ENCODE results near the gene BLCAP. TPM values are rescaled to one million over a fixed set of nuclear protein-coding genes. Genes with fewer than 3 reads are reported as not detected.
"Not testable (repeated sequence)": the region's sequence is repeated elsewhere in the genome, so short reads cannot be mapped to it uniquely, and the experiment has no call there.

Gene BLCAP
- total and polyA plus RNA-seq, 8 donors: 65.5 to 75.4 (median 67.4) TPM

GRCh38 chr20:37477041-37477440 lies 50.6 kb downstream of the BLCAP start:
- intact Hi-C loops (cut with DNase I): no loop called here
- Histone ChIP-seq H3K9me3 (no peaks in the 10 kb centered on the region), H3K27ac (no peak overlapping the region), H3K4me1 (no peaks in the 10 kb centered on the region), H3K36me3 (no peaks in the 10 kb centered on the region), H3K27me3 (no peaks in the 10 kb centered on the region), H3K4me3 (no peak overlapping the region)
- DNase-seq: no peak
- no peak for ATAC-seq
- TF ChIP-seq, protein P1, sequence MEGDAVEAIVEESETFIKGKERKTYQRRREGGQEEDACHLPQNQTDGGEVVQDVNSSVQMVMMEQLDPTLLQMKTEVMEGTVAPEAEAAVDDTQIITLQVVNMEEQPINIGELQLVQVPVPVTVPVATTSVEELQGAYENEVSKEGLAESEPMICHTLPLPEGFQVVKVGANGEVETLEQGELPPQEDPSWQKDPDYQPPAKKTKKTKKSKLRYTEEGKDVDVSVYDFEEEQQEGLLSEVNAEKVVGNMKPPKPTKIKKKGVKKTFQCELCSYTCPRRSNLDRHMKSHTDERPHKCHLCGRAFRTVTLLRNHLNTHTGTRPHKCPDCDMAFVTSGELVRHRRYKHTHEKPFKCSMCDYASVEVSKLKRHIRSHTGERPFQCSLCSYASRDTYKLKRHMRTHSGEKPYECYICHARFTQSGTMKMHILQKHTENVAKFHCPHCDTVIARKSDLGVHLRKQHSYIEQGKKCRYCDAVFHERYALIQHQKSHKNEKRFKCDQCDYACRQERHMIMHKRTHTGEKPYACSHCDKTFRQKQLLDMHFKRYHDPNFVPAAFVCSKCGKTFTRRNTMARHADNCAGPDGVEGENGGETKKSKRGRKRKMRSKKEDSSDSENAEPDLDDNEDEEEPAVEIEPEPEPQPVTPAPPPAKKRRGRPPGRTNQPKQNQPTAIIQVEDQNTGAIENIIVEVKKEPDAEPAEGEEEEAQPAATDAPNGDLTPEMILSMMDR (IDR thresholded peaks at IDR 0.05): no peak

- no peak overlapping the region for H3K4me3 ChIP-seq
- H3K36me3 ChIP-seq: no peaks in the 10 kb centered on the region
- H3K27ac ChIP-seq: no peak overlapping the region
- DNase-seq (no peak), ATAC-seq (no peak)
- no peaks in the 10 kb centered on the region for H3K4me1 ChIP-seq
- intact Hi-C loops (cut with DNase I): no loop called here
- H3K27me3 ChIP-seq: no peaks in the 10 kb centered on the region
- no peaks in the 10 kb centered on the region for H3K9me3 ChIP-seq
- TF ChIP-seq, protein P1 (IDR thresholded peaks at IDR 0.05): no peak
Measured at GRCh38 chr20:37475252-37475651, 52.4 kb downstream of the BLCAP start.

GRCh38 chr20:37474386-37474785 lies 53.3 kb downstream of the BLCAP start:
- intact Hi-C loops (cut with DNase I): no loop called here
- no peak overlapping the region for H3K4me3 ChIP-seq
- no peak for ATAC-seq

GRCh38 chr20:37473249-37474000 lies 54.3 kb downstream of the BLCAP start:
- TF ChIP-seq, protein P1 (IDR thresholded peaks at IDR 0.05): no peak
- Histone ChIP-seq H3K9me3 (no peaks in the 10 kb centered on the region), H3K27ac (no peak overlapping the region), H3K4me3 (no peak overlapping the region), H3K36me3 (no peaks in the 10 kb centered on the region), H3K27me3 (no peaks in the 10 kb centered on the region), H3K4me1 (no peaks in the 10 kb centered on the region)
- intact Hi-C loops (cut with DNase I): no loop called here
- no peak for ATAC-seq
- no peak for DNase-seq

More at GRCh38 chr20:37474386-37474785, 53.3 kb downstream of the BLCAP start:
- Histone ChIP-seq H3K27me3 (no peaks in the 10 kb centered on the region), H3K4me1 (no peaks in the 10 kb centered on the region), H3K36me3 (no peaks in the 10 kb centered on the region), H3K27ac (no peak overlapping the region), H3K9me3 (no peaks in the 10 kb centered on the region)
- TF ChIP-seq, protein P1 (IDR thresholded peaks at IDR 0.05): no peak
- no peak for DNase-seq

DNA sequence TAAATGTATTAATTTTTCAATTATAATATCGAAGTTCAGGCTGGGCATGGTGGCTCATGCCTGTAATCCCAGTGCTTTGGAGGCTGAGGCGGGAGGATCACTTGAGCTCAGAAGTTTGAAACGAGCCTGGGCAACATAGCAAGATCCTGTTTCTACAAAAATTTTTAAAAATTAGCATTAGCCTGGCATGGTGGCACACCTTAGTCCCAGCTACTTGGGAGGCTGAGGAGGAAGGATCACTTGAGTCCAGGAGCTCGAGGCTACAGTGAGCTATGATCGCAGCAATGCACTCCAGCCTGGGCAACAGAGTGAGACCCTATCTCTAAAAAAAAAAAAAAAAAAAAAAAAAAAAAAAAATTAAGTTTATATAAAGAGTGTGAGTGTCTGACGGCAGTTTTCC lies 55.2 kb downstream of the BLCAP start:
- H3K36me3 ChIP-seq; intact Hi-C loops (cut with DNase I); ATAC-seq; H3K27ac ChIP-seq; H3K9me3 ChIP-seq; H3K27me3 ChIP-seq; DNase-seq; H3K4me3 ChIP-seq; H3K4me1 ChIP-seq: not testable (repeated sequence)

Measured in left lung (tissue), 10 donors.